GM21526 (cell line): ENCODE data around the gene ITGB3BP.
A peak's percentile ranks its signal among the peaks of the same experiment; 100 is the strongest.
"Not testable (repeated sequence)": the region's sequence is repeated elsewhere in the genome, so short reads cannot be mapped to it uniquely, and the experiment has no call there.

Experiments
- ATAC-seq: cut with Tn5 transposase; IDR thresholded peaks from one replicate; pipeline ENCODE4 v1.9.1; 2021; ENCODE audit warnings: moderate library complexity; ENCODE audit not compliant: unreplicated experiment, low FRiP score

ITGB3BP gene, protein sequence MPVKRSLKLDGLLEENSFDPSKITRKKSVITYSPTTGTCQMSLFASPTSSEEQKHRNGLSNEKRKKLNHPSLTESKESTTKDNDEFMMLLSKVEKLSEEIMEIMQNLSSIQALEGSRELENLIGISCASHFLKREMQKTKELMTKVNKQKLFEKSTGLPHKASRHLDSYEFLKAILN

DNA sequence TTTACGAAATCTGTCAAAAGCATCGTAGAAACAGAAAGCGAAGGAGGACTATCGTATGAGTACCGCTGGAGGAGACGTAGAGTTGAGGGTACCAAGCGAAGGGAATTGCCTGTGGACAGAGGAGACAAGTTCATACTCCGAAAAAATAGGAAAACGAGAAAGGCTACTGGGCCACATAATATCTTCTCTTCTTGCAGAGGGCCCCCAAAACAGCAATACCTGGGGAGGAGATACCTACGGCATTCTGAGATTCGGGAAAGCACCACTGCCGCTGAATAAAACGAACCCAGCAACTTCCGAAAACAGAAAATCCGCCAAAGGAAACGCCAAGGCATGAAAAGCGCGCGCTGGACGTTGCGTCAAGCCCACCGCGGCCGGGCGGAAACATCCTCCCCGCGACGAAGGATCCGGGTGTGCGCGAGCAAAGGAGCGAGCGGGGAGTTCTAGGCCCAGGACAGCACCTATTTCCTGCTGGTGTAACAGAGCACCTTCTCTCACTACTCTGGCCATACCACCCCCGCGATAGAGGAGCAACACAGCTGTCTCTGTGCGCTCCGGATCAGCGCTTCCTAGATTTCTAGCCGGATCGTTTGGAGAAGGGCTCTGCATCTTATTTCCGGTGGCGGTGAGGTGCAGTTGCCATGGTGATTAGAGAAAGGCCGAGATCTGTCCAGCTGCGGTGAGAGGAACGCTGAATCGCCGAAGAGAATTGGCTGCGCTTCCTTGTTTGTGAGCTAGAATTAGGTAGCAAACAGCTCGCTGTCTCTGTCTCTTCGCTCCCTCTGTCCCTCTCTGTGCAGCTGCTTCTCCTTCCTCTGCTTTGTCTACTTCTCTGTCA is at the start of gene ITGB3BP, which contains the start of gene EFCAB7:
Gene ITGB3BP, minus strand, starts transcription at position 335 of the 838 bp plus-strand sequence. Its CDS starts 92 bp downstream, at position 243.
Gene EFCAB7, plus strand, starts transcription at position 635 of the 838 bp plus-strand sequence. CDS start 2,048 bp downstream, outside the sequence.
- peak; percentile 87 for ATAC-seq

DNA sequence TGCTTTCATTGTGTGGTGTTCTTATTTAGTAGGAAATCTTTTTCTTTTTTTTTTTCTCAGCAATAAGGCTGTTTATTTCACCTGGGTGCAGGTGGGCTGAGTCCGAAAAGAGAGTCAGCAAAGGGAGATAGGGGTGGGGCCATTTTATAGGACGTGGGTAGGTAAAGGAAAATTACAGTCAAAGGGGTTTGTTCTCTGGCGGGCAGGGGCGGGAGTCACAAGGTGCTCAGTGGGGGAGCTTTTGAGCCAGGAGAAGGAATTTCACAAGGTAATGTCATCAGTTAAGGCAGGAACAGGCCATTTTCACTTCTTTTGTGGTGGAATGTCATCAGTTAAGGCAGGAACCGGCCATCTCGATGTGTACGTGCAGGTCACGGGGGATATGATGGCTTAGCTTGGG is 49.7 kb upstream of the ITGB3BP start:
- ATAC-seq = not testable (repeated sequence)

DNA sequence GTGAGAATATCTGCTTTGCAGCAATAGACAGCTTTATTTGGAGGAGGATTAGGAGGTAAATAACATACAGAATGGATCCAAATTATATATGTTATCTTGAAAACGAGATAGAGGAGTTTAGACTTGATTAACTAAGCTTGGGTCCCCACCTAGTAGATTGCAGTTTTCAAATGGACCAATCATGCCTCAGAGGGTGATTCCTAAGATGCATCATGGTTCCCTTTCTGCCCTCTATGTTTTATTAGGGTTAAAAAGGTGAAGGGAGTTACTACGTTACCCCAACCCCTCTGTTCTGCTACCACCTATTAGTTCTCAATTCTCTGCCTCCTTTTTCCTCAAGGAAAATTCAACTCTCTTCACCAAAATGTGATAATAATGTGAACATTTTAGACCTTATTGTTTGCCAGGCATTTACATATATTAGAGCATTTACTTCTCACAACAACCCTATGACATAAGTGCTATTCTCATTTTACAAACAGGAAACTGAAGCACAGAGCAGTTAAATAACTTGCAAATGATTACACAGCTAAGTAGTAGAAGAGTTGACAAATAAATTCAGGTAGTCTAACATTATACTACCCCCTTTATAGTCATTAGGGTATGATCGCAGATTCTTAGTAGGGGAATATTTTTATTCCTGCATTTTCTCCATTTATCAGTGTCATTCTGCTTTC is 46.8 kb upstream of the ITGB3BP start:
- ATAC-seq = no peak

DNA sequence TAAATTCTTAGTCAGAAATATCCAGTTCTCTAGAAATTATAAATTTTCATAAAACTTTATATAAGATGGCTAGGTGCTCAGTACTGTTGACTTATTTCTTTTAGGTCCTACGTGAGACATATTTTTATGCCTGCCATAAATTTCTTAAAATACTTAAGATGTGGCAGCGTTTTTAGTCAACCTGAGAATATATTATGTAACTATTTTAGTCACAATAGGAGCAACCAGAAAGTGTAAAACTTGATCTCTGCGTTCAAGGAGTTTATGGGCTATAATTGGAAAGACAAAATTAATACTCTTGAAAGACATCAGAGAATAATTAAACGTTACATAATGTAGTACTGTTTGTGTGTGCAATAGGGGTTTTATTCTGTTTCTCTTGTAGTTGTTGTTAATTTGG is 46.0 kb upstream of the ITGB3BP start:
- ATAC-seq = no peak

DNA sequence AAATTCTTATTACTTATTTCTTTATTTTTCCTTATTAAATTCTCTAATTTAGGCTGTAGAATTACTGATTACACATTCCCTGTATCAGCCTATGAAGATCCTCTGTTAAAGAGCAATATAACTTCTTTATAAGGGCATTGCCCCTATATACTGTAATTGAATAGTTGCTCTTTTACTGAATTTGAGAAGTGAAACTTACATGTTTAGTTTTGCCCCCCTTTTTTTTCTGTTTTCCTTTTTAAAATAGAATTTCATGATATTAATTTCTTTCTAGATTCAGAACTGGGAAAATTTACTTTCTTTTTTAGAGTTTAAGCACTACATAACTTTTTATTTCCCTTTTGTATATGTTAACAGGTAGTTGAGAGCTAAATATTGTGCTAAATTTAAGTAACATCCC is 40.7 kb upstream of the ITGB3BP start:
- ATAC-seq = no peak

DNA sequence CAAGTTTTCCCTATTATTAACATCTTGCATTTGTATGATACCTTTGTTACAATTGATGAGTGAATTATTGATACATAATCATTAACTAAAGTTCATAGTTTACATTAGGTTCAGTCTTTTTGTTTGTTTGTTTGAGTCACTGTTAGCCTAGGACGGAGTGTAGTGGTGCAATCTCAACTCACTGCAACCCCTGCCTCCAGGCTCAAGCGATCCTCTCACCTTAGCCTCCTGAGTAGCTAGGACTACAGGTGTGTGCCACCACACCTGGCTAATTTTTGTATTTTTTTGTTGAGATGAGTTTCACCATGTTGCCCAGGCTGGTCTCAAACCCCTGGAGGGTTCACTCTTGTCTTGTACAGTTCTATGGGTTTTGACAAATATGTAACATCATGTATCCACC is 36.3 kb upstream of the ITGB3BP start:
- ATAC-seq = no peak

DNA sequence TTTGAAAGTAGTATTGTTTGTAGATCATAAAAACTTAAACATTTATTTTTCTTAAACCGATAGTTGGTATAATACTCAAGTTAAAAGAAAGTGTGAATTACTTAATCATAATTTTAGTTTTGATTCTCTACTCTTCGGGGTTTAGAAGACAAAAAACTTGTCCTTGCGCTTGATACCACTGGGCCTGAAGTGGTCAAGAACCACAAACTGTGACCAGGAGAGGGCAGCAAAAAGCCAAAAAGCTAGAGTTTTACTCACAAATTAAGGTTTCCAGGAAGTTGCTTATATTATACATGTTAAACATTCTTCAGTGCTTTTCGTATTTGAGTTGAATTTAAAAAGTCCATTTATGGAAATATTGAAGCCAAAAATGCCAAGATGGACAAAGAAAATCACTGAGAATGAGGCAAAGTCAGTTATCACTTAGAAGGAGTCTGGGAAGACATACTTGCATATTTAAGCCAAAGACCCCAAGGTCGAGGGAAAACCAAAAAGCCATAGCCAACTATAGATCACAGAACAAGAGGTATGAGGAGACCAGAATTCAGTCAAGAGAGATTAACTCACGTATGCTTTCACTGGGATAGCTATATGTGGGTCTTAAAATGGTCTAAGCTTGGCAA is 34.5 kb upstream of the ITGB3BP start:
- ATAC-seq = no peak

DNA sequence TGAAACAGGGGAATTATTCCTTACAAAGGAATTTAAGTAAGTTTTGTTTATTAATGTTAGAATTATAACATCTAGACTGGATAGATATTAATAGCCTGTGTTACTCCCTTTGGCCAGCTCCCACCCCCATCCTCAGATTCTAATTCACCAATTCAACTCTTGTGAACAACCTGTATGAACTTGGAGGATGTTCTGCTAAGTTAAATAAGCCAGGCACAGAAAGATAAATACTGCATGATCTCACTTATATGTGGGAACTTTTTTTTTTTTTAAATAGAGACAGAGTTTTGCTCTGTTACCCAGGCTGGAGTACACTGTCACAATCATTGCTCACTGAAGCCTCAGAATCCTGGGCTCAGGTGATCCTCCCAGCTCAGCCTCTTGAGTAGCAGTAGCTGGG is 32.5 kb upstream of the ITGB3BP start:
- no peak for ATAC-seq

DNA sequence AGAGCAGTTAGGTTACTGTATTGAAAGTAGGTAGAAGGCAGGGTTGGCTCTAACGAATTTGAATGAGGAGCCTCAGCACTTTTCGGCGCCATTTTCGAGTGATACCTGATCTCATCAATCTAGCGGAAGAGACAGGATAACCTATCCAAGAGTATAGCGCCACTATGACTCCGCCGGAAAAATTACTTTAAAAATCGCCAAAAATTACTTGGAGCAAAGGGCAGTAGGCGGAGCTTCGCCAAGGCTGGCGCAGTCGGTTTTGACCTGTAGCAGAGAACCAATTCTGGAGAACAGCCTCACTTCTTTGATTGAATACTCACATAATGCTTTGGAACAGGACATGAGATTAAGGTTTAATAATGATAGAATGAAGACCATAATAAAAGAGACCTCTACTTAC is 25.9 kb upstream of the ITGB3BP start:
- ATAC-seq = no peak

DNA sequence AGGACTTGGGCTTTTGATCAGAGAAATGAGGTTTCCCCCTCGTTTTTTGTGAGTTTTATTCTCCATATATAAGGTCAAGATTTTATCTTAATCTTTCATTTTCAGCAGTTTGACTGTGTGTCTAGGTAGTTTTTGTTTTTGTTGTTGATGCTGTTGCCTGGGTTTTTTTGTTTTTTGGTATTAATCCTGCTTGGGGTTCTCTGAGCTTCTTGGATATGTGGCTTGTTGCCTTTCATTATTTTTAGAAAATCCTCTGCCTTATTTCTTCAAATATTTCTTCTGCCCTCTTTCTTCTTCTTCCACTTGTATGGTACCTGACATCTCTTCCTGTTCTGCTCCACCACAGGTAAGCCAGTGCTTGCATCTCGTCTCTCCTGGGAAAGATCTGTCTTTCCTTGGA is 25.3 kb upstream of the ITGB3BP start:
- no peak for ATAC-seq

DNA sequence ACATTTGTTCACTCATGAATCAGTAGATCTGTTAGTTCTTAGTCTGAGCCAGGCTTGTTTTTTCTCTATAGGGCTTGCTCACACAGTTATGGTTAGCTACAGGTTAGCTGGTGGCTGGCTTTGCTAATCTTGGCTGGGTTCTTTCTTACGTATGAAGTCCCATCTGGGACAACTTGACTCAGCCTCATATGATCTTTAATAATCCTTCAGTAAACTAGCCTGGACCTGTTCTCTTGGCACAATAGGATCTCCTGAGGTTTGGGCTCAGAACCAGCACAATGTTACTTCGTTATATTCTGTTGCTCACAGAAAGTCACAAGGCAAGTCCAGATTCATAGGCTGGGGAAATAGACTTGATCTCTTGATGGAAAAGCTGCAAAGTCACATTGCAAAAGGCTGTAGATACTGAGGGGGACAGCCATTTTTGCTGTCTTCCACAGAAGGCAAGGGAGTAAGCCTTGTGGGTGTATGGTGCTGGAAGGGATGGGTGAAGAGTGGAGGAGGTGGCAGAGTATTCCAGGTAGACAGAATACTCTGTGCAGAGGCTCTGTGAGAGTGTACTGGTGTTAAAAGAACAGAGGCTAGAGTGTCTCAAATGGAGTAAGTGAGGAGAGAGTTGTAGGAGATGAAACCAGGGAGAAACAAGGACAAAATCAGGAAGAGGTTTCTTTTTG is 24.7 kb upstream of the ITGB3BP start:
- ATAC-seq = no peak

DNA sequence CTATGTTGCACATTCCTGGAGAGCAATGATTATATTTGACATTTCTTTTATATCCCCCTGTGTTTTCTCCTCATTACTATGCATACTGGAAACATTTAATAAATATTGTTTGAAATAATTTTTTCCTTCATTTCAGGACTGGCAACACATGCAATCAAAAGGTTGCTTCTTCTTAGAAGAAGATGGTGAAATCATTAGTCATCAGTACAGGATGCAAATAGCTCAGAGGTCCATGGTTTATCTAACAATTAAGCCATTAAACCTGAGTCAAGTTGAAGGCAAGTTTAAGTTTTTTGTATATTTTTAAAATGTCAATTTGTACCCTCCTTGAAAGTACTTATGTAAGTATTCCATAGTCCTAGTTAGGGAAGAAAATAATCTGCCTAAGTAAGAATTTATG is 22.8 kb upstream of the ITGB3BP start:
- ATAC-seq = no peak

DNA sequence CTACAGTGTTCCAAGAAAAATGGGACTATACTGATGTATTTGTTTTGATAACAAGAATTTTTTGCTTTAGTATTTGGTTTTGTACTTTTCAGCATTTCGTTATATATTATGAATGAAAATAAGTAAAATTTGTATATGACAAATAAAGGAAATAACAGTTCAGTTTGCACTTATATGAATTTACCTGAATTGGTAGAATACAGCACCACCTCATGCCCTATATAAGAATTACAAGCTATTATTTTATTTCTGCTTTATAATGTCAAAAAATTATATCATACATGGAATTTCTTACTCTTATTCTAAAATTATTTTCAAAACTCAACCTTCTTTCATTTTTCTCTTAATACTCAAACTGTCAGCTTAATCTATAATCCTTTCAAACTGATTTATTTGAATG is 14.9 kb upstream of the ITGB3BP start:
- no peak for ATAC-seq

DNA sequence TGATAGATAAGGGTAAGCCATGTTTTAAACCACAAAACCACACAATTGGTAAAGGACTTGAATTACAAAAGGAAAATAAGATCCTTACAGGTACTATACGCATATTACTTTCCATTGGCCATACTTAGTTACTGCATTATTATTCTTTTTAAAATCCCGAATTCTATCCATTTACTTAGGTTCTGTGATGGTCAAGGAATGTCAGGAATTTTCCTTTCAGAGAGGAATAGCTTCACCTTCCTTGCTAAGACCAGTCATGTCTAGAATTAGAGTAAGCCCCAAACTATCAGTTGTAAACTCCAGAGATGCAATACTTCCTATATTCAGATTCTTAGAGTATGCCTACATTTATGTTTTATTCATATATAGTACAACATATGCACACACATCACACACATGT is 14.0 kb upstream of the ITGB3BP start:
- no peak for ATAC-seq

DNA sequence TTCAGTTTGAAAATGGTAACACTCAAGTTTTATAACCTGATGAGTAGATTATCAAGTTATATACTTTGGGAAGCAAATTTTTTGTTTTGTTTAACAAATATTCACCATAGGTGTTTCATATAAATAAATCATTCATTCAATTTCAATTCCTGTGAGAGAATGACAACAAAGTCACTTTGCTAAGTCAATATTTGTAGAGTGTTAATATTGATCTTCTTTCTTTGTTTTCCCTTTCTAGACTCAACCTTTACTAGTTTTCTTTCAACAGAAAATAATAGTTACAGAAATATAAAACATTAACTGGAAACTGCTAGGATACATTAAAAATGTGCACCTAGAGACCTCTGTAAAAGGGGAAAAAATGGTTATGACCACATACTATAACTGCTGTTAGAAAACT is 11.4 kb upstream of the ITGB3BP start:
- ATAC-seq = no peak

DNA sequence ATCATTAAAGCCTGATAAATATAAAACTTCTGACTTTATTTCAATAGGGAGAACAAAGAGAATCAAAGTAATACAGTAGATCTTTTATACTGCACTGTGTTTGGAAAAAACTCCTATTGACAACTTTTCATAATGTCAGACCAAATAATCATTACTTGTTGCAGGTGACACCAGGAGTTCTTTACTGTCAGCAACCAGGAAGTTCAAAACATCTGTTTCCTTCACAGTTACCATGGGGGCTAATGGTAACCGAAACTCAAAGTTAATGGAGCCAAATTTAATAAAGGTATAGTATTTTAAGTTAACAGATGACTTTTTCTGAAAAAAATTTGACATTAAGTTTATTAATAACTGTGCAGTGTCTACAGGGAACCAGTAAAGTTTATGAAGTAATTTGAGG is 10.9 kb upstream of the ITGB3BP start:
- no peak for ATAC-seq

DNA sequence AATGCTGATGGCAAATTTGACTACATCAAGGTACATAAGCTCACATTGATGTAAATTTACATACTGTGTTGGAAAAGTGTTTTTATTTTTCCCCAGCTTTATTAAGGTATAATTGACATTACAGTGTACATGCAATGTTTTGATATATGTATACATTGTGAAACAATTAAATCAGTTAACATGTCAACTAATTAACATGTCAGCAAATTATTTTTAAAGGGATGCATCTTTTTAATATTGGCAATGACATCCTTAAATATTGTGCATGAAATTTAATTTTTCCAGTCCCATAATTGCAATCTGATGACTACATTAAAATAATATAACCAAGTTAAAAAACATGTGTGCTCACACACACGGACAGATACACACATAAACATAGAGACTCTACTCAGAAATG is 9.7 kb upstream of the ITGB3BP start:
- ATAC-seq = no peak

DNA sequence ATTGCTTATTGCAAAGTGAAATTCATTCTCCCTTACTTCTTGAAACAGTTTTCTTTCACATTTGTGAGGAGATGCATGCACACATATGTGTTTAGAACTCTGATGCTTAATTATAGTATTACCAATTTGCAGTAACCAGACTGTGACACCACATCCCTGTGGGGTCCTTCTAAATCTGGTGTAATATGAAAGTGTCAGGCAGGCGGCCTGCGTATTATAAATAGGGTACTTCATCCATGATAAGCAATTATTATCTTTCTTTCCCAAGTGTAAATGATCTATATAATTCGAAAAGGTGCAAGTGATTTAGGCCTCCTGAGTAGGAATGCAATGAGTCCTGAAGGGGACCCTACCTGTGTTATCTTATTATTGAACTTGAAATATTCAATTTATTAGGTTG is 1.2 kb upstream of the ITGB3BP start:
- no peak for ATAC-seq

DNA sequence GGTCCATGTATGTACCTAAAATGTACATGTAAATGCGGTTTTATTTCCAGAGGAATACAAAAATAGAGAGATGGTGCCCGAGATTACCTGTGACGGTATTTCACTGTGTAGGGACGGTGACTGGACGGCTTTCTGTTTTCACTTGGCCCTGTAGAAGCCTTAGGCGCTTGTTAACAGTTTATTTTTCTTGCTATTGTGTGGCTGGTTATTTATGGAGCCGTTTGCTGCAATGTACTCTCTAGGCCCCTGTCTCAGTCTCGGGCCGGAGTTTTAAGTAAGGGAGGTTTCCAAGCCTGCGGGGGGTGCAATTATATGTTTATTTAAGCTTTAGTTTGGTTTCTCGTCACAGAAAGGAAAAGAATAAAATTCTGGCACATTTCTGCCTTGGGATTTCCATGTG is 713 bp upstream of the ITGB3BP start:
- peak; percentile 13 for ATAC-seq

DNA sequence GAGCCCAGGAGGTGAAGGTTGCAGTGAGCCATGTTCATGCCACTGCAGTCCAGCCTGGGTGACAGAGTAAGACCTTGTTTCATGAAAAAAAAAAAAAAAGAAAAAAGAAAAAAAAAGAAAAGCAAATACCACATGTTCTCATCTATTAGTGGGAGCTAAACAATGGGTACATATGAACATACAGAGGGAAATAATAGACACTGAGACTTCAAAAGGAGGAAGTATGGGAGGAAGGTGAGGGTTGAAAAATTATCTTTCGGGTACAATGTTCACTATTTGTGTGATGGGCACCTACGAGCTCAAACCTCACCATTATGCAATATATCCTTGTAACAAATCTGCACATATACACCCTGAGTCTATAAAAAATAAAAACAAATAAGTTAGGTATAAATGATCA is 6.4 kb downstream of the ITGB3BP start:
- no peak for ATAC-seq

DNA sequence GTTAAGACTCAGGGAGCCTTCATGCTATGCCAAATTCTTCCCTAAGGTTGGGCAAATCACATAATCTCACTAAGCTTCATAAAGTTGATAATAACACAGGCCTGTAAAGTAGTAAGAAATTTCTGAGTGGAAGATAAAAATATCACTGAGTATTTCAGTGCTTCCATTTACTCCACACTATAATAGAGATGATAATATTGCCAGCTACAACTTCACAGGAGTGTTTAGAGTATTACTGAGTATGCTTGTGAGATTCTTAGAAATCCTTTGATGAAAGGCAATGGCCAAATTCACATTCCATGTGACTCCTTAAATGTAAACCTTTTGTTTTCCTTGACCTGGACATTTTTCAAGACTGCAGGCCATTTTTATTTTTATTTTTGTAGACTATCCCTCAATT is 10.4 kb downstream of the ITGB3BP start:
- ATAC-seq = no peak
